Neural crest cell (in vitro differentiated cells): Measurements from ENCODE around the gene C1S. TPM values are rescaled to one million over a fixed set of nuclear protein-coding genes. Genes with fewer than 3 reads are reported as not detected.
"Not testable (repeated sequence)": the region's sequence is repeated elsewhere in the genome, so short reads cannot be mapped to it uniquely, and the experiment has no call there.

Experiments
- DNase-seq: peaks from one replicate; pipeline ENCODE4 v3.0.0; 2021; ENCODE audit warnings: low read depth, mixed read lengths, low spot score
- H3K27ac Mint-ChIP-seq: one replicate; pipeline ENCODE4 v1.8.0; 2021; ENCODE audit warnings: mild to moderate bottlenecking, mixed read lengths; ENCODE audit not compliant: unreplicated experiment
- H3K27me3 Mint-ChIP-seq: 2 replicates; pipeline ENCODE4 v1.8.0; 2021; ENCODE audit warnings: low read depth, mild to moderate bottlenecking, mixed read lengths
- H3K36me3 Mint-ChIP-seq: 2 replicates; pipeline ENCODE4 v1.8.0; 2021; ENCODE audit warnings: low read depth, mild to moderate bottlenecking, mixed read lengths
- H3K4me1 Mint-ChIP-seq: 2 replicates; pipeline ENCODE4 v1.8.0; 2021; ENCODE audit warnings: mixed read lengths
- H3K4me3 Mint-ChIP-seq: one replicate; pipeline ENCODE4 v1.8.0; 2021; ENCODE audit warnings: mild to moderate bottlenecking, mixed read lengths
- H3K9me3 Mint-ChIP-seq: 2 replicates; pipeline ENCODE4 v1.8.0; 2021; ENCODE audit warnings: mixed read lengths
- CTCF ChIP-seq: fragments of 200-600 bp; sonication (generic); conservative IDR thresholded peaks from 2 replicates; pipeline ENCODE4 v1.5.0; 2021; ENCODE audit warnings: antibody characterized with exemption, mild to moderate bottlenecking
- total RNA-seq: library from RNA; stranded (reverse); gene quantifications from 2 replicates; pipeline ENCODE4 v1.2.1, GENCODE V29; 2021

The C1S gene
- total RNA-seq, 1 donor from 2014 or later = 2.2 TPM

- DNase-seq = no peak
- Mint-ChIP-seq H3K4me1 (no peaks in the 10 kb centered on the region), H3K27me3 (peaks cover 5% of the 10 kb centered on the region), H3K36me3 (no peaks in the 10 kb centered on the region), H3K27ac (no peak overlapping the region), H3K4me3 (no peak overlapping the region), H3K9me3 (peaks cover 6% of the 10 kb centered on the region)
- TF ChIP-seq CTCF = no peak
These were observed 14.0 kb upstream of the C1S start for GRCh38 chr12:7046383-7047105.

GRCh38 chr12:7047306-7047705, 13.2 kb upstream of the C1S start:
- Mint-ChIP-seq H3K4me1 (no peaks in the 10 kb centered on the region), H3K27ac (no peak overlapping the region), H3K27me3 (peaks cover 12% of the 10 kb centered on the region), H3K9me3 (peaks cover 6% of the 10 kb centered on the region), H3K36me3 (no peaks in the 10 kb centered on the region), H3K4me3 (no peak overlapping the region)
- no peak for DNase-seq
- no peak for TF ChIP-seq CTCF

GRCh38 chr12:7049445-7049951, 11.0 kb upstream of the C1S start:
- H3K27me3 Mint-ChIP-seq = peaks cover 22% of the 10 kb centered on the region
- H3K36me3 Mint-ChIP-seq, H3K4me1 Mint-ChIP-seq, H3K9me3 Mint-ChIP-seq, H3K27ac Mint-ChIP-seq, DNase-seq, H3K4me3 Mint-ChIP-seq: not testable (repeated sequence)

- not testable (repeated sequence) for DNase-seq, H3K27ac Mint-ChIP-seq, H3K36me3 Mint-ChIP-seq, H3K9me3 Mint-ChIP-seq, H3K4me3 Mint-ChIP-seq, H3K4me1 Mint-ChIP-seq
- peaks cover 25% of the 10 kb centered on the region for H3K27me3 Mint-ChIP-seq
These were observed 10.5 kb upstream of the C1S start for GRCh38 chr12:7049973-7050372.

- H3K27me3 Mint-ChIP-seq = peaks cover 31% of the 10 kb centered on the region
- no peak overlapping the region for H3K27ac Mint-ChIP-seq
- no peaks in the 10 kb centered on the region for H3K36me3 Mint-ChIP-seq
- TF ChIP-seq CTCF = no peak
- no peak for DNase-seq
- no peak overlapping the region for H3K4me3 Mint-ChIP-seq
- peaks cover 6% of the 10 kb centered on the region for H3K9me3 Mint-ChIP-seq
- H3K4me1 Mint-ChIP-seq = no peaks in the 10 kb centered on the region
These were observed 5.6 kb upstream of the C1S start for GRCh38 chr12:7054925-7055324.

GRCh38 chr12:7055736-7056135, 4.8 kb upstream of the C1S start:
- DNase-seq, H3K4me1 Mint-ChIP-seq, H3K36me3 Mint-ChIP-seq, H3K9me3 Mint-ChIP-seq, H3K27ac Mint-ChIP-seq, H3K4me3 Mint-ChIP-seq: not testable (repeated sequence)
- peaks cover 38% of the 10 kb centered on the region for H3K27me3 Mint-ChIP-seq

- H3K4me3 Mint-ChIP-seq = no peak overlapping the region
- no peak for TF ChIP-seq CTCF
- H3K27ac Mint-ChIP-seq = no peak overlapping the region
- no peaks in the 10 kb centered on the region for H3K4me1 Mint-ChIP-seq
- H3K9me3 Mint-ChIP-seq = no peaks in the 10 kb centered on the region
- no peaks in the 10 kb centered on the region for H3K36me3 Mint-ChIP-seq
- H3K27me3 Mint-ChIP-seq = peaks cover 23% of the 10 kb centered on the region
- DNase-seq = no peak
These were observed 2.2 kb upstream of the C1S start for GRCh38 chr12:7058163-7058845.
